GM21723 (cell line): ENCODE data around the gene HIBCH.
"Not testable (repeated sequence)": the region's sequence is repeated elsewhere in the genome, so short reads cannot be mapped to it uniquely, and the experiment has no call there.

Experiments used
- ATAC-seq: cut with Tn5 transposase; IDR thresholded peaks from one replicate; pipeline ENCODE4 v1.9.1; 2021; ENCODE audit warnings: mild to moderate bottlenecking, moderate library complexity; ENCODE audit not compliant: unreplicated experiment

HIBCH gene

DNA sequence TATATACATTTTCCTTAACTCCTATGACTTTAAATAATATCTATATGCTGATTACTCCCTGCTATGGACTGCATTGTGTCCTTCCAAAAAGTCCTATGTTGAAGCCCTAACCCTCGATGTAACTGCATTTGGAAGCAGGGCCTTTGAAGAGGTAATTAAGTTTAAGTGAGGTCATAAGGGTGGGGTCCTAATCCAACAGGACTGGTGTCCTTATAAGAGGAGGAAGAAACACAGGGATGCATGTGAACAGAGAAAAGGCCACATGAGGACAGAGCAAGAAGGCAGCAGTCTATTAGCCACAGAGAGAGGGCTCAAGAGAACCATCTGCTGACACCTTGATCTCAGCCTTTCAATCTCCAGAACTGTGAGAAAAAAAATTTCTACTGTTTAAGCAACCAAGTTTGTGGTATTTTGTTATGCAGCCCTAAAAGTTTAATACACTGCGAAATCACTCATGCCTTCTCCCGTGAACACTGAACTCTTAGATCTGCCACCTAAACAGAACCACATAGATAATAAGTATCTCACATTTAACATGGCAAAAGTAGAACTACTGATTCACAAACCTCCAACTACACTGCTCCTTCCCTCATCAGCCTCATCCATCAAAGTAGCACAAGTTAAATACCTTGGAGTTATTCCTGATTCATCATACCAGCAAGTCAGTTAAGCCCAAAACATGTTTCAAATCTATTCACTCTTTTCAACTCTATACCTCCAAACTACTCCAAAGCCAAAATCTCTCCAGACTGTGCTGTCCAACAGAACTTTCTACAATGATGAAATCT is 65.4 kb downstream of the HIBCH start:
- ATAC-seq = no peak

DNA sequence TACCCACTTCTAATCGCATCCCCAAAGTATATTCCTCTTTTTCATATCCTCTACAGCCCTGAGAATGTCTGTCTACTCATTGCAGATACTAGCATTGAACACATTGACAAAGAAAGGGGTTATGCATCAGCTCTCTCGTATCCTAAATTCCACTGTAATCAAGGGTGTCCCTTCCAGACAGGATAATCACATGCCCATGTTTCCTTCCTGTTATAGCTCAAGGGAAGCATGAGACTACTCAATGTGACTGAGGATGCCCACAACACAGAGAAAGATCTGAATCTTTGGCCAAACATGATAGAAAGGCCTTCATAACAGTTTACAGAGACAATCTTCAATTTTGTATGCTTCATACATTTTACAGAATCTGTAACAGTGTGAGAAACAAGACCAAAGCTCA is 69.2 kb downstream of the HIBCH start:
- no peak for ATAC-seq

DNA sequence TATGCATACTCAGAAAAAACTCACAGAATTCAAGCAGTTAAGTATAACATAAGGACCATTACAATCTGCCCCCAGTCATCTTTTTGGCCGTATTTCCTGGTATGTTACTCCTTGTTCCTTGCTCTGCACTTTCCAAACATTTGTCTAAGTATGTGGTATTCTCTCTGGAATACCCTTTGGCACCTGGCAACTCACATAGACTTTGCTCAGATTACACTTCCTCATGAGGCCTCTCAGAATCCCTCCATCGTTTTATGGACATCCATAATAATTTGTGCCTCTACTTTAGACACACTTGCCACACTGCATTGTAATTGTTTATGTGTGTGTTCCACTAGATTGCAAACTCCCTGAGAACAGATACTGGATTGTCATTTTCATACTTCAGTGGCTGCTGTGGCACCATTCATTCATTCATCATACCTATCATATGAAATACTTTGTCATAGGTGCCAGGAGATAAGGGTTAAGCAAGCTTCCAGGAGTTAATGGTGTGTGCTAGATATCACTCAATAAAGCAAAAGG is 84.0 kb downstream of the HIBCH start:
- ATAC-seq = no peak

DNA sequence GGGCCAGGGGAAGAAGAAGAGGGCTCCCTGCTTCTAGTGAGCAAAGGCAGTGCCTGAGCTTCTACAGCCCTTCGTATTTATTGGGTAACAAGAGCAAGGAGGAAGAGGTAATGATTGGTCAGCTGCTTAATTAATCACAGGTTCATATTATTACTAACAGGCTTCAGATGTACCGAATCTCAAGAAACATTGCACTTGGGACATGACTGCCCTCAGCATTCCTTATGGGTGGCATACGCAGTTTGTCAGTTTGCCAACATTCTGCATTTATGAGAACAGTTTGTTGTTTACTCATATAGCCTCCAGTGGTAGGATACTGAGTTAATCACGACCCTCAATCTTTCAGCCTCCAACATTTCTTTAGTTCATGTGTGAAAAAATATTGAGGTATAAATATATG is 84.5 kb downstream of the HIBCH start:
- no peak for ATAC-seq

DNA sequence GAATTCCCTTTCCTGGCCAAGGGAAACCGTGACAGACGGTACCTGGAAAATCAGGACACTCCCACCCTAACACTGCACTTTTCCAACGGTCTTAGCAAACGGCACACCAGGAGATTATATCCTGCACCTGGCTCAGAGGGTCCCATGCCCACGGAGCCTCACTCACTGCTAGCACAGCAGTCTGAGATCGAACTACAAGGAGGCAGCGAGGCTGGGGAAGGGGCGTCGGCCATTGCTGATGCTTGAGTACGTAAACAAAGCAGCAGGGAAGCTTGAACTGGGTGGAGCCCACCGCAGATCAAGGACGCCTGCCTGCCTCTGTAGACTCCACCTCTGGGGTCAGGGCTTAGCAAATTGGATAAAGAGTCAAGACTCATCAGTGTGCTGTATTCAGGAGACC is 95.6 kb downstream of the HIBCH start:
- not testable (repeated sequence) for ATAC-seq

DNA sequence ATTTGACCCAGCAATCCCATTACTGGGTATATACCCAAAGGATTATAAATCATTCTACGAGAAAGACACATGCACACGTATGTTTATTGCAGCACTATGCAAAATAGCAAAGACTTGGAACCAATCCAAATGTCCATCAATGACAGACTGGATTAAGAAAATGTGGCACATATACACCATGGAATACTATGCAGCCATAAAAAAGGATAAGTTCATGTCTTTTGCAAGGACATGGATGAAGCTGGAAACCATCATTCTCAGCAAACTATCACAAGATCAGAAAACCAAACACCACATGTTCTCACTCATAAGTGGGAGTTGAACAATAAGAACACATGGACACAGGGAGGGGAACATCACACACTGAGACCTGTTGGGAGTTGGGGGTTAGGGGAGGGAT is 96.9 kb downstream of the HIBCH start:
- not testable (repeated sequence) for ATAC-seq

DNA sequence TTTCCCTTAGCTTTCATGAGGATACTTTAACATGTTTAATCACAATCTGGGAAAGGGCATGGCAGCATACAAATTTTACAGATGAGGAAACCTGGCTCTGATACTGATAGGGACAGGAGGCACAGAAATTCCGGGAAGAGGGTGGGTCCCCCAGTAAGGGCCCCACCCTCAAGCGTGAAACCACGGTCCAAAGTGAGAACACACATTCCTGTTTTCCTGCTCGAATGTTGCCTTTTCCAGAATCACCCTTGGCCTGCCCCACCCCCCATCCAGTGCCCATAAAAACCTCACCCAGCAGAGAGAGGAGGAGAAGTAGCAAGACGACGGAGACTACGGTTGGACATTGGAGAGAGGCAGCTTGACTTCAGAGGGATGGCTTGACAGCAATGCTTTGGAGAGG is 98.2 kb downstream of the HIBCH start:
- ATAC-seq = no peak

DNA sequence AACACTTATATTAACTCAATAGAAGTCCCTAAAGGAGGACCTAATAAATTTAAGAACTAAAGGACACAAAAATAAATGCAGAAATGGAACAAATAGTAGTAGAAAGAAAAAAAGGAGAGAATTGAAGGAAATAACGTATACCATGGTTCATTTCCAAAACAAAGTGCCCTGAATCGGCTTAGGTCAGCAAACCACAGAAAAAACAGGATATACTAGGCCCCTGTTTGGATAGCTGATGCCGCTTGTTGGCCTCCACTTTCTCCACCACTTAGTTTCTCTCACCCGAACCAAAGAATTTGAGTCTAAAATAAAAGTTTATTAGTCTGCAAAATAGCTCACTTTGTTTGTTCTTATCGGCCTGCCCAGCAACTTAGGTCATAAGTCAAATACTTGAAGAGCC is 100.4 kb downstream of the HIBCH start:
- ATAC-seq = no peak

DNA sequence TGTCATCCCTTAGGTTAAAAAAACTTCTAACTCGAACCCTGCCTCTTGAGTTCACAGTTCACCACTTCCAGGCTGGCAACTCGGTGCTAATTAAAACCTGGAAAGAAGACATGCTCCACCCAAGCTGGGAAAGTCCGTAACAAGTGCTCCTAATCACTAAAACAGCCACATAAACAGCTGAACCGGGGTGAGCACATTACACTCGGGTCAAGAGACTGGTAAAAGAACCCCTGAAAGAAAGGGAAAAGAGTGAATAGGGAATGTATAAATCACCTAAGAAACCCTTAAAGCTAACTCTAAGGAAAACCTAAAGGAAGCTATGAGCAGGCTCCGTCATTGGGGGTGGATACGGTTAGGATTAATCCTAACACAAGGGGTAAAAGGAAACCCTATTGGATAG is 102.0 kb downstream of the HIBCH start:
- ATAC-seq = no peak

DNA sequence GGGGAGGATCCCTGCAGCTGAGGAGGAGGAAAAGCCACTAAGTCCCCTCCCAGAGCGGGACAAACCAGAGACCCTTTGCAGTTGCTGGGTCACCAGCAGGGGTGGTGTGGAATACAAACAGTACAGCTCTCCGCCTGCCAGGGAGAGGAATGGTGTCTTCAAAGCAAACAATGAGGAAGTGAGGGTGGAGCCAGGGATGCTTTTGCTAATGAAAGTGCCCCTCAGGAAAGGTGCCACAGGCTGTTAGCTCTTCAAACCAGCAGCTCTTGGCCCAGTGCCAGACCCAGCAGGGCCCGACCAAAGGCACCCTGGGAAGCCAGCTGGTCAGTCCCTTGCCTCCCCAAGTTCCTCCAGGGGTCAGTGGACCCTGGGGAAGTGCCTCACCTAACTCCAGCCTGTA is 102.8 kb downstream of the HIBCH start:
- no peak for ATAC-seq

DNA sequence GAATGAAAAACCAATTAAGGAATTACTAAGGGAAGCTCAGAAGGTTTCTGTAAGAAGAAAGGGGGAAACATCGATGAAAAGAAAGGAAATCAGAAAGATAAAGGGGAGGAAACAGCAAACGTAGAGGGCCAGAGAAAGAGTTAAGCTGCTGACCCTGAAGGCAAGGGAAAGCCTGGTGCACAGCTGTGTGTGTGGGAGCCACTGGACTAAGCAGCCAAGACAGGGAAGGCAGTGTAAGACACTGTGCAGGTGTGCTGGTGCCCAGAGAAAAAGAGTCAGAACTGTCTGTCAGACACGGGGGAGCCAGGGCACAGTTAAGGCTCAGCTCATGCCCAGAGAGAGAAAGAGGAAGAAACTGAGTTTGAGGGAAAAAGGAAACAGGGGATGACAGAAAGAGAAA is 104.0 kb downstream of the HIBCH start:
- ATAC-seq = no peak

DNA sequence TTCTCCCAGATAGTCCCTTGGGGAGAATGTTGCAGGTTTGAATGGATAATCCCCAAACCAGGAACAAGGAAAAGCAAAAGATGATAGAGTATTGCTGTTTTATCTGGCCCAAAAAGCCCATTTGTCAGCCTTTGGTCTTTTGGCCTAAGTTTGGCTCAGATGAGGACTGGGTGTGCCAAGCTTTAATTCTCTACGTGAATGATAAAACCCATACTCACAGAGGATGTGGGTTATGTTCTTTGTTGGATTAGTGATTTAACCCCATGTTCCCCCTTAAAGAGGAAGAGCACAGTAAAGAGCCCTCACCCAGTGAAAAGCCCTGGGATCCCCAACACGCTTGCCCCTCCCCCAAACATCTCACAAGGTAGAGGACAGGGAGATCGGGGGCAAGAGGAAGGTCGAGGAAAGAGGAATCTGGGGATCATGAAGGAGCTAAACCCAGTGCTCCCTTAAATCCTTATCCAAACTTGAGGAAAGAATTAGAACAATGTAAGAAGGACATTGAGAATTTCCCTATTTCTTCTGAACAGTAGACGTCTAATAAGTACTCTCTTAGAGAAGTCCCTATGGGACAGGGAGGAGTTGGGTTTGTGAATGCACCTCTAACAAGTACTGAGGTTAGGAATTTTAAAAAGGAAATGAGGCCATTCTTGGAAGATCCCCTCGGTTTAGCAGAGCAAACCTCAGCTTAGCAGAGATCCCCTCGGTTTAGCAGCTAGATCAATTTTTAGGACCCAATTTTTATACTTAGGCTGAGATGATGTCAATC is 105.0 kb downstream of the HIBCH start:
- no peak for ATAC-seq

DNA sequence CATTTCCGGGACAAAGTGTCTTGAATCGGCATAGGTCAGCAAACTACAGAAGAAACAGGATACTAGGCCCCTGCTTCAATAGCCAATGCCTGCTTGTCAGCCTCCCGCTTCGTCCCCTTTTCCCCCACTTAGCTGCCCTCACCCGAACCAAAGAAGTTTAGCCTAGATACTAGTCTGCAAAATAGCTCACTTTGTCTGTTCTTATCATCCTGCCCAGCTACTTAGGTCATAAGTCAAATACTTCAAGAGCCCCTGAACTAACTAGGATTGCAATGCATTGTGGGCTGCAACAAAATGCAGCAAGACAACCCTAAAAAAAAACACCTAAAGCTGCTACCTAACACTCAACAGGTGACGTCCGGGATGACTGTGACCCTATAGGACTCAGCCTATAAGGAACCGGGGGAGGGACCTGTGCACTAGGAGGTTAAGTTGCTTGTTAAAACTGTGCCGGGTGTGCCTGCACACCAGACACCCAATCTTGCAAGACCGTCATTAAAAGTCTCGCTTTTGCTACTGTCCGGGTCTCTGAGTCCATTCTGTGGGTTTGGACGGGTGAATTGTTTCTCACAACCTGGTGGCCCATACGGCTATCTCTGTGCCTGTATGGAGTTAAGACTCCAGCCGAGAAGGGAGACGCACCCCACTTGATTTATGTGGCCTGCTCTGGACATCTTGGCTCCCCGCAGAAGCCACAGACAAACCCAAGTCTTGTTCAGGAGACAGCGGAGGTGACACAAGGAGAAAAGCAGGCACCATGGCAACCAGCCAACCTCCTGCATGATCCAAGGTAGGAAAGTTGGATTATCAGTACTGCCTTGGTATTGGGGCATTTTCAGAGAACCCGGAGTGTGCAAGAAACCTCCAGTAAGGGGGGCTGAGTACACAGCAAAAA is 105.9 kb downstream of the HIBCH start:
- no peak for ATAC-seq

DNA sequence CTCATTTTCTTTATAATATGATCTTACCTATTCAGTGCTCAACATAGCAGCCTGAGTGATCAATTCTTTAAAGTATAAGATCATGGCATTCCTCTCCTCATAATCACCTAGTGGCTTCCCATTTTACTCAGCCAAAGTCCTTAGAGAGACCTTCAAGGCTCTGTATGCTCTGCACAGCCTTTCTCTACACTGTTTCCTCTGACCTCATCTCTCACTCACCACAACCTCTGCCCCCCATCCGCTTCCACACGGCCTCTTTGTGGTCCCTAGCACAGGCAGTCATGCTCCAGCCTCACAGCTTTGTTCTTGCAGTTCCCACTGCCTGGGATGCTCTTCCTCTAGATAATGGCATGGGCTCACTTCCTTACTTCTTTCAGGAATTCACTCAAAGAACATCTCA is 109.2 kb downstream of the HIBCH start:
- no peak for ATAC-seq

DNA sequence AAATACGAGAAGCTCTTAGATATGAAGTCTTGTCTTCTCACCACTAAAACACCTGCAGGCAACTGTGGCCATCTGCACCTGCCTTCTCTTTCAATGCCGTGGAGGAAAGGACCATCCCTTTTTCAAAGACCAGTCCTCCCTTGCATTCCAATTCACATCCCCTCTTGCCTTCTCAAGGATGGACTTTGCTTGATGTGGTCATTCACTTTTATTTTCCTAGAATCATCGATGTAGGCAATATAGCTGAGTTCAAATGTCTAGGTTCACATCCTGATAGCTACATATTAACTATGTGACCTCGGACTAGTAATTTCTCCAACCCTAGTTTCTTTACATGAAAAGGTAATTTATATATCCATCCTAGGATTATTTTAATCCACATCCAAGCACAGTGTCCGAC is 110.1 kb downstream of the HIBCH start:
- ATAC-seq = no peak

DNA sequence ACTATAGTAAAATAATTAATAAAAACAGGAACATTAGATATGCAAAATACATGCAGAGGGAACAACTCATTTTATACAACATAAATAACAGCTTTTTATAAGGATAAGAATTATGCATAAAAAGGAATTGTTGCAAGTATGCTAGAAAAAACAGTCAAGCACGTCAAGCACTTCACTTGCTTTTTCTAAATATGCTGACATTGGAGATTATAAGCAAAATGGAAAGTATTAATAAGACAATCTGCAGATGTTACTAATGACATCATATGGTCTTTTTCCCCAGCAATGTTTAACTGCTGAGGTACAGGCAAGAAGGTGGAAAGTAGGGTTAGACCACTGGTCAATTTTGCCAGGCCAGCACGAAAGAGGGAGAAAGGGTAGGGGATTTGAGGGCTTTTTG is 111.7 kb downstream of the HIBCH start:
- ATAC-seq = no peak

DNA sequence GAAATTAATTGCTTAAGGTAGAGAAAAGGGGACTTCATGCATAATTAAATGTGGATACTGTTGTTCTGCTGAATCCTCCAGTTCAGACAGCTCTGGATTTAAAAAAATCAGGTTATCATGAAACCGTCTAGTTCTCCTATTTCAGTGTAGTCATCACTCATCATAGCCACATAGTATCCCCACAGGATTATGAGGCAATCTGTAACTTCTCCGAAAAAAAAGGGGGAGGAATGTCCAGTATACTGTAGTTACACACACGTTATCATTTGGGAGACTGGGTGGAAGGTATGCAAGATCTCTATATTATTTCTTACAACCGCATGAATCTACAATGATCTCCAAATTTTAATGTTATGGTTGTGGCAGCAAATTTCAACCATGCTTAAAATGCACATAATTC is 114.0 kb downstream of the HIBCH start:
- ATAC-seq = no peak

DNA sequence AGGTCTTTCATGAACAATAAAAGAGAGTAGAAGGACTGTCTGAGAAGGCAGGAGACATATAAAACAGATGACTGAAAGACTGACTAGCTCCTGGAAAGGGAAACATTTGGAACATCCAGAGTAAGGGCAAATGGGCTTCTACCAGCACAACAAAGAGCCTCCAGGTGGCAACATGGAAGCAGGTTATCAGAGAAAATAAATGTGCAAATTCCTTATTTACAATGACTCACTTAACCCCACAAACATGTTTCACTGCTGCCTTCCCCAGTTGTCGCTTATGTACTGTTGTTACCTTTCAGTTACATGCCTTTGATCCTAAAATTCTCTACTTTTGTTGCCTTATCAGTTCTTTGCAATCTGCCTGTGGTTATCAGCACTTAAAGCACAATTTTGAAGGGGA is 117.0 kb downstream of the HIBCH start:
- no peak for ATAC-seq

DNA sequence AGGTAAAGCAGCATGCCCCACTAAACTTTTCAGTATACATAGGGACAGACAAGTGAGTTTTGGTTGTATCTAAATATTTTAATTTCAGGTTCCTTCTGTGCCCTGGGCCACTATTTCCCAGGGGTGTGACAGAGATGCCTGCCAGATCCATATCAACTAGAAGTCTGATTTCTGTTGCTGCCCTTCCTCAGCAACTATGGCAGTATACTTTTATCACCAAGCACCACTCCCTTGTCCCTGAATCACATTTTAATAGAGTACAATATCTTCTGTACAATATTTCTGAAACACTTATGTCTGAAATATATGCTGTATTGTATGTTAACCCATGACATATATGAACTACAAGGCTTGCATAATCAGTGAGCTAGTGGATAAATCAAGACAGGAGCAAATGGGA is 117.6 kb downstream of the HIBCH start:
- ATAC-seq = no peak

DNA sequence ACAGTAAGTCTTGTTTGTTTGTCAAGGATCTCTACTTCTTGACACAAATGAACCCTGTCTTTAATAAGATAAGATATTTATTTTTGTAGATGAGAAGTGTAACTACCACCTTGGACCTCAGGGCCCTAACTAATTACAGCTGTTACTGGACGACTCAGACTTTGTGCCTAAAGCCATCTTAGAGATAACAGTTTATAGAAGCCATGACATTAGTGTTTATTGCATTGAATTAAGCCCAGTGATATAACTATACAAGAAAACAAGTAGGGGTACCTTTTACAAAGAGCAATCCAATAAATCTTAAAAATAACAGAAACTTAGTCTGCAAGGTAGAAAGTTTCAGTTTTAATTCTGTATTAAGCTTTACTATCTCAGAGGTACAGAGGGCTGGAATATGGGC is 119.0 kb downstream of the HIBCH start:
- ATAC-seq = no peak

DNA sequence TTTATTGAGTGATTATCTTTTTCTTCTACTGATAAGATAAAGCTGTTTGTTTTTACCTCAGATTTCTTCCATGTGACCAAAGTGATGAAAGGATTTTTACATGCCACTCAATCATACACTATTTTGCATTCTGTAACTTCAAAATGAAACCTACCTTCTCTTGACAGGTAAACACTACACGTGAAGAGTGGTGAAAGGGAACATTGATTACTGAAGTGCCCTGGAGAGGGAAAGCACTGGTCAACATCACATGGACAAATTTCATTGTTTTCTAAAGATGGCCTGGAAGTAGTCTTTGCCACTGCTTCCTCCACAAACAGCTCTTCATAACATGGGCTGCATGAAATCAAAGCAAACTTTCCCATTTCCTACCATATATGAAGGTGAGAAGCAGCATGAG is 120.1 kb downstream of the HIBCH start:
- ATAC-seq = no peak
